Iris pigment epithelial cell (primary cell): ENCODE results near the gene NXN.
"Not testable (repeated sequence)": the region's sequence is repeated elsewhere in the genome, so short reads cannot be mapped to it uniquely, and the experiment has no call there.

ENCODE experiments used
- DNase-seq: peaks from one replicate; pipeline ENCODE4 v3.0.0-alpha.2; 2011; ENCODE audit warnings: low read depth

The NXN gene

DNA sequence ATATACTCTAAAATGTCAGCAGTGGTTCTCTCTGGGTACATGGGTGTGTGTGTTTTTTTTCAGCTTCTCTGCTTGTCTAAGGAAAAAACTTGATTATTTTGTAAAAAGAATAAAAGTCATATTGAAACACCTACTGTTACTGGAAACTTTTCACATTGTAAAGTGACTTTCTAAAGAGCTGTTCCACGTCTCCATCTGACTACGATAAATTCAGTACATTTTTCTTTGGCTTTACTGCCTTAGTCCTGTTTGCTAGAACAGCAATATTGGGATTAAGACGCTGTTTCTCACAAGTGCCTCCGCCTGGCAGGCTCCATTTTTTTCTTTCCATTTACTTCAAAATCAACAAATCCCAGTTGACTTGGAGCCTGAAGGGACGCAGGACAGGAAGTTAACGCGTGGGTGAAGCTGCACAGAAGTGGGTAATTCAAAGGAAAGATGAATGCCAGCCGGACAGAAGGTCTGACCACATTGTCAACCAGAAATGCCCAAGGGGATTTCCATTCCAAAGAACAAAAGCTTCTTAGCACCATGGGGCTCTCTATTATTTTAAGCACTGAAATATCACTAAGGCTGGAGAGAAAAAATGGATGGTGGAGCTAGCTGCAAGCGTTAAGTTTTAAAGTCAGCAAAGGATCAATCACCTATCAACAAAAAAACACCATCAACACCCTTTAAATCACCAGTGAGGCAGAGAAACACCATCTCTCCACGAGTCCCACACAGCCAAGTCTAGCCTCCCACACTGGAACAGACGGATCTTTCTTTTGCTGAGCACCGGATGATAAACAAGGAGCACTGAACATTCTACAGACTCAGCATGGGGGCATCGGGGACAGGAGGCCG lies 205.9 kb downstream of the NXN start:
- DNase-seq, result no peak

DNA sequence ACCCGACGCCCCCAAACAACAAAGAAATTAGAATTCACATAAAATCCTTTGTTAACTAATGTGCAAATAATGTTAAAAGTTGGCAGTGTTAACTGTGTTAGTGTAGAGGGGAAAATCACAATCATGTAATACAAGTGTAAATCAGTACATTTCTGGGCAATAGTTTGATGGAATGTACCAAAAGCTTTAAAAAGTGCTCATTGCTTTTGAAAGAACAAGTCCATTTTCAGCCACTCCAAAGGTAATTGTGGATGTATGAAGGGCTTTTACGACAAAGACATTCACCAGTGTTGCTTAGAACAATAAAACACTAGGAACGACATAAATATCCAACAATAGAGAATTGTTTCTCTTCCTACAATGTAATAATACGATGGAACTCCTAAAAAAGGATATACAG lies 206.6 kb downstream of the NXN start:
- no peak for DNase-seq

DNA sequence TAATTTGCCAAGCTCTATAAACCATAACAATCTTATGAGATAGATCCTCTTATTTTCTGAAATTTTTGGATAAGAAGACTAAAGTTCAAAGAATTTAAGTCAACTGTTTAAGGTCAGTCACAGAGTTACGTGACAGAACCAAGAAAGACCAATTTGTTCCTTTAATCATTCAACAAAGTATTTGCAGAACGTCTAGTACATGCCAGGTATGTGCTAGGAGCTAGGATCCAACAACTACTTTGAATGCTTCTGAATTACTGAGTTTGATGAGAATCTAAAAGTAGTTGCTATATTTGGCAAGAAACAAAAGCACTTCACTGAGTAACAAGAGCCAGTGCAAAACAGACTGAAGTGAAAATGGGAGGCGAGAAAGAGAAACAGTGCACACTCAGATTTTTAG lies 212.5 kb downstream of the NXN start:
- no peak for DNase-seq

DNA sequence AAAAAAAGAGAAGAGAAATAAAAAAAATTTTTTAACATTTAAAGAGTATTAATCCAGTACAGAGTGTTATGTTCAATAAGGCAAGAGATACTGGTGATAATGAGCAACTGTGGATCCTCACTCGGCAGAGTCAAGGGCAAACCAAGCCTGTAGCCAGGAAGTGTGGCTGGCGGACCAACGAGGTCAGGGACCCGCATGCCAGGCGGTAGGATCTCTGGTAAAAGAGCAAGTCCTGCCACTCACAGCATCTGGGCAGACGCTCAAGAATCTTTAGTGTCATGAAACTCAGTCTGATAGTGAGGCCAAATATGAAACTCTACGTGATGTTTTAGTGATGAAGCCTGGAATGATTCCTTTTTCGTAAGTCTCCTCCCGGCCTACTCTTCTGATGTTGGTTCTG lies 219.2 kb downstream of the NXN start:
- no peak for DNase-seq

DNA sequence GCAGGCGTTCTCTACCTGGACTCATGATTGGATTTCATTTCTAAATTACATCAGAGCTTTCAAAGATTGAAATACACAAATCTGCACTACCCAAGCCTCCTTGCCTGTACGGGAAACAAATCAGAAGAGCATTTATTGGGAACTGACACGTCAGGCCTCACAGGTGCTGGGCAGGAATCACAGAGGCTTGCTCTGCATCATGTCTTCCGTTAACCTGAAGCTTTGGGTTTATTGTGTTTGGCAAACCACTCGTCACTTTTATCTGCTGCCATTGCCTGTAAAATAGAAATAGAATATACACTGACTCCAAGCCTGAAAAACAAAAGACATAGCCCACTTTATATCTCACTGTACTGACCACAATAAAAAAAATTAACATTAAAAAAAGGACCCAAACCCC lies 219.6 kb downstream of the NXN start:
- no peak for DNase-seq

DNA sequence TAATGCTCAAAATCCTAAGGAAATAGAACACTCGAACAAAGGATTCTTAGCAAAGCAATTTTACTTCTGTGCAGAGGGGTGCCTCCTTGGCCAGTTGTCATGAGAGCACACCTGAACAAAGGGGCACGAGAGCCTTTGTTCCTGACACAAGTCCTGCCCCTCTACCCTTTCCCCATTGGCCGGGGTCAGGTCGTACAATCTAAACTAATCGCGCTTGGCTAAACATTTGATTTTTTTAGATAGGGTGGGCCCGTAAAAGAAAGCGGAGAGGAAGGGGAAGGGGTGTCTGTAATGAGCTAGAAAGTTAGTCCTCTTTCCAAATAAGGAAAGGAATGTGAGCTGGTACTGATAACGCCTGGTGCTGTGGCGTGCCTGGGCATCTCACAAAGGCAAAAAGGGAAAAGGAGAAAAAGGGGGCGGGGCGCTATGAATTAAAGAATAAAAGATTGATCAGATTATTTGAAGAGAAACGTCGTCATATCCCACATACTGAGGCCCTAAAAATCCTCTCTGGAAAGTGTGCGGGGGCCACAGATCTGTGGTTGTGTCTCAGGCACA lies 223.5 kb downstream of the NXN start:
- not testable (repeated sequence) for DNase-seq

DNA sequence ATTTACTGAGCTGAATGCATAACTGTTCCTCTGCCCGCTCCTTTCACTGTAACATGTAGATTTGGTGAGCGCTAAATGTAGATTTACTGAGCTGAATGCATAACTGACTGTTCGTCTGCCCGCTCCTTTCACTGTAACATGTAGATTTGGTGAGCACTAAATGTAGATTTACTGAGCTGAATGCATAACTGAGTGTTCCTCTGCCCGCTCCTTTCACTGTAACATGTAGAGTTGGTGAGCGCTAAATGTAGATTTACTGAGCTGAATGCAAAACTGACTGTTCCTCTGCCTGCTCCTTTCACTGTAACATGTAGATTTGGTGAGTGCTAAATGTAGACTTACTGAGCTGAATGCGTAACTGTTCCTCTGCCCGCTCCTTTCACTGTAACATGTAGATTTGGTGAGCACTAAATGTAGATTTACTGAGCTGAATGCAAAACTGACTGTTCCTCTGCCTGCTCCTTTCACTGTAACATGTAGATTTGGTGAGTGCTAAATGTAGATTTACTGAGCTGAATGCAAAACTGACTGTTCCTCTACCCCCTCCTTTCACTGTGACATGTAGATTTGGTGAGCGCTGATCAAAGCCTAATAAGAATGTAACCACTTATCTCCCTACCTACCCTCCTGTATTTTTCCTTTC lies 224.1 kb downstream of the NXN start:
- DNase-seq, result not testable (repeated sequence)

DNA sequence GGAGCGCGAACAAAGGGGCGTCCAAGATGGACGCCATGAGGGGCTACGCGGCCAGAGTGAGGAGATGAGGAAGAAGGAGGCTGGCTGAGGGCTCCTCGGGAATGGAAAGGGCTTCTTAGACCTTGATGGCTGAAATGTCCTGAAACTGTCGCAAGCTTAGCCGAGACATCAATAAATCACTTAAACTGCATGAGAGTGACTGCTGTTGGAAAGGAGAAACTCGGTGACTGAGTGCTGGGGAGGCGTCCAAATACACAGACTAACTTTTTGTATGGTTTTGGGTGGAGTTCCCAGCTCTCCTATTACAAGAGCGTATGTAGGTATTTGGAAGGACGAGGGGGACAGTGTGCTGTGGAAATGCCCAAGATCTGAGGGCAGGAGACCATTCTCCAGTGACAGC lies 226.2 kb downstream of the NXN start:
- no peak for DNase-seq

DNA sequence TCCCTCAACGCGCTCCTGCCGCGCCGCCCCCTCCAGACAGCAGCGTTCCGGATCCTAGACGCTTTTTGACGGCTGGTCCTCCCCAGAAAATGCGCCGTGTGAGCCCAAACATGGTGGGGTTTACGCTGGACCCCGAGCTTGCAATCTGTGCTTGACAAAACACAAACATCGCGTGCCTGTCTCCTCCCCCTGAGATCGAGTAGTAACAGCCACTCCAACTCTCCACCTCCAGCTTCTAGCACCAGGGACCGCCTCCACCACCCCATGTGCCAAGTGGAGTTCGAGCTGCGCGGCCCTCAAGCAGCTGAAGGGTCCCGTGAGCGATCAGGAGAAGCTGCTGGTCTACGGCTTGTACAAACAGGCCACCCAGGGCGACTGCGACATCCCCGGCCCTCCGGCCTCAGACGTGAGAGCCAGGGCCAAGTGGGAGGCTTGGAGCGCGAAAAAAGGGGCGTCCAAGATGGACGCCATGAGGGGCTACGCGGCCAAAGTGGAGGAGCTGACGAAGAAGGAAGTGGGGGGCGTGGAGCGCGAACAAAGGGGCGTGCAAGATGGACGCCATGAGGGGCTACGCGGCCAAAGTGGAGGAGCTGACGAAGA lies 226.9 kb downstream of the NXN start:
- peak; percentile 64 for DNase-seq

DNA sequence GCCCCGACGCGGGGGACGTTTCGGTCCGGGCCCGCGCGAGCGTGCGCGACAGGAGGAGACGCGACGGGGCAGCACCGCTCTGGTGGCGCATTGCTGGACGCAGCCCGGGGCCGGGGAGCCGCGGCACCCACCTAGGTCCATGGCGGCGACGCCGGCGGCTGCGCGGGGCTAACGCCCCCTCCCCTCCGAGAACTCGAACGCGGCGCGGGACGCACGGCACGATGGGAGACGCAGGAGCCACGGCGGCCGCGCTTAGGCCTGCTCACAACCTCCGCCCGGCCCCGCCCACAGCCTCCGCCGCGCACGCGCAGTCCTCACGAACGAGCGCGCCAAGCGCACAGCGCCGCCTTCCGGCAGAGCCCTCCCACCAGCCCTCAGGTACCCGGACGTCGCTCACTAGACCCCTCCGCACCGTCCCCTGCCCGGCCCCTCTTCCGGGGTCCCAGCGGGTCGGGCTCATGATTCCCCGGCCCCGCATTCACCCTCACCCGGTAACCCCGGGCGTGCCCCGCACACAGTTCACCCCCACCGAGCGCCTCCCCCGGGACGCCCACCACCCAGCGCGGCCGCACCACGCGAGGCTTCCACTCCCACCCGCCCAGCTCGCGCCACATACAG lies 227.5 kb downstream of the NXN start, which contains the start of gene GEMIN4:
GEMIN4 (minus strand) TSS at position 263 of the 618 bp plus-strand sequence; CDS start at position 141, 122 bp downstream.
- peak; percentile 79 for DNase-seq

DNA sequence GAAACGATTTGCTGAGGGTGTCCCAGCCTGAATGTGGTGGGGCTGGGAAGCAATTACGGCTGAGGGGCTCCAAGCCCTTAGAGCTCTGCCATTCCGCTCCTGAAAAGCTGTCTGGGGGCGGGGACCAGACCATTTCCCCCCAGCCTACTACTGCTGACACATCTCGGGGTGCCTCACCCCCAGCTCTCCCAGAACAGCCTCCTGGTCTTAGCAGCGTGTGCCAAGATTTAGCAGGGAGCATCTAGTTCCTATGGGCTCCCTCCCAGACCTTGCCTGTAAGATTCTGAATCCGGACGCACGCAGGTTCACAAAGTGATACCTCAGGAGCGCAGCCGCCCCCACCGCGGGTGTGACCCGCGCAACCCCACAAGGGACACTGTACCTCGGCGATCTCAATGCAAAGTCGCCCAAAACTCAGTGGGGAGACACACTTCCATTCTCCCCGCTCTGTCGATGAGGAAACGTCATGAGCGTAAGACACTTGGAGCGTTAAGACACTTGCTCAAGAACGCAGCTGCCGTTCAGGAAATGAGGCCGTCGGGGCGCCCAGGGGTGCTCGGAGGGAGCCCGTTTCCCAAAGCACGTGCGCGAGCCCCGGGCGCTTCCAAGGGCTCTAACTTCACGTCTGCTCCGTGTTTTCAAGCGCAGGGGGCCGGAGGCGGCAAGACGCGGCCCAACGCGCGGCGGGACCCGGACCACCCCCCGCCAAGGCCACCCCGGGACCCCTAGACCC lies 228.1 kb downstream of the NXN start:
- DNase-seq, result peak; percentile 66

DNA sequence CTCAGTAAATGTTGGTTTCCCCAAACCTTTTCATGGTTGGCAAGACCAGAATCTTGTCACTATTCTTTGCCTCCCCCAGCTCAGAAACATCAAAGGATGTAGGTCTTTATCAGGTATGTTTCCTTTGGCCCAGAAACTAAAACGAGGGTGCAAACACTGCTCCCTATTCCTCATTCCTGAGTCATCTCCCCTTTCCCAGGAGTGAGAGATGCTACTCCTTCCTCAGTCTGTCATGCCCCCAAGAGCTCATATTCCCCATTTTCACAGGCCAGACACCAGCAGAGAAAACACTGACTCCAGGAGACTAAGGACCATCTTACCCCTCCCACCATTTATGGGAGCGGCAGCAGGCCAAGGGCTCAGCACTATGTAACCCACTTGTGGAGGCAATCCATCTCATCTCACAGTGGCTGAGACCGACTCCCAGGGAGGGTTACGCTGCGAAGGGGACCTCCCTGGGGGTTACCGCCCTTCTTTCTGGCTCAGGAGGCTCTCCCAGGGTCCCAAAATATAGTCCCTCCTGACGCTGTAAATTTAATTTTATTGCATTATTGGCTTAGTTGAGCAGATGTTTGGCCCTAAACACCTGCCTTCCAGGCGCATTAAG lies 229.0 kb downstream of the NXN start:
- no peak for DNase-seq

DNA sequence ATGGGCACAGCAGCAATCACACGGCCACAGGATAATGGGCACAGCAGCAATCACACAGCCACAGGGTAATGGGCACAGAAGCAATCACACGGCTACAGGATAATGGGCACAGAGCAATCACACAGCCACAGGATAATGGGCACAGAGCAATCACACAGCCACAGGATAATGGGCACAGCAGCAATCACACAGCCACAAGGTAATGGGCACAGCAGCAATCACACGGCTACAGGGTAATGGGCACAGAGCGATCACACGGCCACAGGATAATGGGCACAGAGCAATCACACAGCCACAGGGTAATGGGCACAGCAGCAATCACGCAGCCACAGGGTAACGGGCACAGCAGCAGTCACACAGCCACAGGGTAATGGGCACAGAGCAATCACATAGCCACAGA lies 230.2 kb downstream of the NXN start:
- not testable (repeated sequence) for DNase-seq
